HepG2 (cell line): ENCODE data around the gene SEMA3F. TPM values are rescaled to one million over a fixed set of nuclear protein-coding genes. Genes with fewer than 3 reads are reported as not detected.

Source experiments
- ATAC-seq: fragments of 200-7000 bp; cut with Tn5 transposase; 3 replicates; pipeline ENCODE4 v1.9.1; 2020; ENCODE audit warnings: mild to moderate bottlenecking, moderate library complexity
- BruUV-seq: library from RNA; stranded (reverse); fragments of 400-500 nt; replicated peaks from 2 replicates; lab custom pipeline; 2021; lab: Mats Ljungman, UMichigan
- CTCF ChIA-PET: fragments of 300-600 bp; formaldehyde crosslinking; extraction: SDS; loops from one replicate; lab custom pipeline; 2021; ENCODE audit warnings: low total read pairs, inconsistent platforms, low intra/inter-chr PET ratio; lab: Yijun Ruan, JAX
- POLR2A ChIA-PET: fragments of 350-600 bp; sonication (Branson Sonifier 250); formaldehyde crosslinking; loops from one replicate; lab custom pipeline; 2020; ENCODE audit warnings: antibody characterized with exemption, inconsistent platforms; lab: Yijun Ruan, JAX
- DNase-seq: peaks from one replicate; pipeline ENCODE4 v3.0.0-alpha.2; 2015; ENCODE audit warnings: low spot score
- FAIRE-seq: peaks from 3 replicates; lab custom pipeline; 2011; peaks lifted over from hg19 to GRCh38; lab: Jason Lieb, UNC
- H2AFZ ChIP-seq: one replicate; pipeline ENCODE4 v1.6.1; 2011; ENCODE audit warnings: low read length, inconsistent platforms
- H3K27ac ChIP-seq: fragments of 300-600 bp; 3 replicates; pipeline ENCODE4 v1.8.0; 2011; ENCODE audit warnings: mixed run types, mild to moderate bottlenecking, mixed read lengths, low read length, inconsistent platforms; ENCODE audit not compliant: insufficient read depth; ENCODE audit errors: extremely low read length
- H3K27me3 ChIP-seq, 2 experiments: fragments of 200-600 bp in 1 of 2; 2 replicates in 1 of 2; 3 replicates in 1 of 2; pipeline versions ENCODE4 v1.6.0 to v1.8.0; 2011; ENCODE audit warnings: low read length in 2 of 2, mild to moderate bottlenecking in 2 of 2, moderate library complexity in 2 of 2, inconsistent platforms in 1 of 2; ENCODE audit not compliant: insufficient read depth in 2 of 2, control insufficient read depth in 1 of 2
- H3K36me3 ChIP-seq, 2 experiments: fragments of 200-600 bp in 1 of 2; replicated peaks in 1 of 2; 2 replicates in 1 of 2; 3 replicates in 1 of 2; pipeline versions ENCODE4 v1.5.1 to v1.8.0; 2011; ENCODE audit warnings: low read length in 2 of 2, inconsistent platforms in 1 of 2; ENCODE audit not compliant: insufficient read depth in 2 of 2, control insufficient read depth in 1 of 2
- H3K4me1 ChIP-seq: 2 replicates; pipeline ENCODE4 v1.5.1; 2012; ENCODE audit warnings: low read length, inconsistent platforms; ENCODE audit not compliant: insufficient read depth
- H3K4me2 ChIP-seq: 2 replicates; pipeline ENCODE4 v1.6.0; 2011; ENCODE audit warnings: low read depth, low read length, inconsistent platforms
- H3K4me3 ChIP-seq, 3 experiments: fragments of 200-600 bp in 1 of 3; sonication (generic), shearing (Covaris generic) in 1 of 3; replicated peaks in 1 of 3; 2 replicates each; pipeline ENCODE4 v1.5.1; 2011 to 2016; ENCODE audit warnings: low read length in 3 of 3, inconsistent platforms in 2 of 3, low read depth in 2 of 3, mild to moderate bottlenecking in 2 of 3, control low read depth in 1 of 3, mixed read lengths in 1 of 3; ENCODE audit not compliant: insufficient read depth in 1 of 3
- H3K79me2 ChIP-seq: one replicate; pipeline ENCODE4 v1.6.1; 2011; ENCODE audit warnings: low read length, inconsistent platforms; ENCODE audit not compliant: insufficient read depth
- H3K9ac ChIP-seq: 2 replicates; pipeline ENCODE4 v1.6.0; 2011; ENCODE audit warnings: mild to moderate bottlenecking, low read depth, low read length, inconsistent platforms; ENCODE audit not compliant: insufficient read depth
- H3K9me3 ChIP-seq: 2 replicates; pipeline ENCODE4 v1.5.1; 2012; ENCODE audit warnings: mild to moderate bottlenecking, low read length
- H4K20me1 ChIP-seq: 2 replicates; pipeline ENCODE4 v1.6.0; 2011; ENCODE audit warnings: inconsistent platforms, mild to moderate bottlenecking, low read length, moderate library complexity; ENCODE audit not compliant: insufficient read depth
- HNF4G ChIP-seq, 2 experiments: sonication (generic) in 1 of 2; formaldehyde crosslinking in 1 of 2; IDR thresholded peaks; 2 replicates each; pipeline versions ENCODE4 v1.4.0 to v1.6.1; 2011 to 2020; ENCODE audit warnings: borderline replicate concordance in 2 of 2, low read depth in 2 of 2, mild to moderate bottlenecking in 2 of 2, low read length in 1 of 2, missing genetic modification reagents in 1 of 2, moderate library complexity in 1 of 2
- KDM2A ChIP-seq: sonication (generic); formaldehyde crosslinking; IDR thresholded peaks from 2 replicates; pipeline ENCODE4 v1.4.0; 2020; ENCODE audit warnings: low read depth, missing genetic modification reagents, borderline replicate concordance
- MEIS1 ChIP-seq: sonication (generic); formaldehyde crosslinking; IDR thresholded peaks from 2 replicates; pipeline ENCODE4 v1.9.0; 2021; ENCODE audit warnings: mild to moderate bottlenecking, missing genetic modification reagents, moderate library complexity, borderline replicate concordance
- NR2F1 ChIP-seq, 2 experiments: fragments of 450-650 bp in 1 of 2; formaldehyde crosslinking in 1 of 2; IDR thresholded peaks; 2 replicates each; pipeline versions ENCODE4 v1.5.0 to v1.6.1; 2016 to 2020; ENCODE audit warnings: mild to moderate bottlenecking in 1 of 2, missing compliant biosample characterization in 1 of 2, missing genetic modification reagents in 1 of 2, moderate library complexity in 1 of 2
- NRL ChIP-seq: sonication (generic); formaldehyde crosslinking; IDR thresholded peaks from 2 replicates; pipeline ENCODE4 v1.5.0; 2020; ENCODE audit warnings: missing genetic modification reagents, mild to moderate bottlenecking, moderate library complexity, borderline replicate concordance
- RAD21 ChIP-seq: fragments of 450-650 bp; formaldehyde crosslinking; IDR thresholded peaks from 2 replicates; pipeline ENCODE4 v1.5.0; 2020; ENCODE audit warnings: mild to moderate bottlenecking
- SALL2 ChIP-seq: sonication (generic); formaldehyde crosslinking; IDR thresholded peaks from 2 replicates; pipeline ENCODE4 v1.8.1; 2023; ENCODE audit warnings: mild to moderate bottlenecking, missing genetic modification reagents, inconsistent platforms
- TBP ChIP-seq: sonication (generic); formaldehyde crosslinking; IDR thresholded peaks from 2 replicates; pipeline ENCODE4 v1.5.0; 2020; ENCODE audit warnings: missing genetic modification reagents
- XRCC5 ChIP-seq: fragments of 200-400 bp; formaldehyde crosslinking; optimal IDR thresholded peaks from 2 replicates; pipeline ENCODE3; 2017; ENCODE audit warnings: mild to moderate bottlenecking, low read length
- ZC3H13 ChIP-seq: sonication (generic); formaldehyde crosslinking; IDR thresholded peaks from 2 replicates; pipeline ENCODE4 v1.8.1; 2023; ENCODE audit warnings: mild to moderate bottlenecking, missing genetic modification reagents, moderate library complexity
- ZNF780A ChIP-seq: sonication (generic); formaldehyde crosslinking; IDR thresholded peaks from 2 replicates; pipeline ENCODE4 v1.8.0; 2022; ENCODE audit warnings: mild to moderate bottlenecking, missing genetic modification reagents, moderate library complexity
- ZNF878 ChIP-seq: sonication (generic); formaldehyde crosslinking; IDR thresholded peaks from 2 replicates; pipeline ENCODE4 v1.8.1; 2023; ENCODE audit warnings: mild to moderate bottlenecking, missing genetic modification reagents, moderate library complexity
- WGBS: methylation state at CpG from one replicate; pipeline ENCODE4 v1.1.6; 2017; ENCODE audit warnings: low lambda C conversion rate; 5-methylcytosine and 5-hydroxymethylcytosine counted together
- in situ Hi-C: cut with HindIII; loops from 2 replicates; pipeline ENCODE4 v1.10.0; 2017; ENCODE audit warnings: low pct_unique_long_range_greater_than_20kb; ENCODE audit not compliant: extremely low pct_ligation_motif_present
- intact Hi-C: fragments of 100-400 bp; cut with micrococcal nuclease; formaldehyde crosslinking; loops from one replicate; pipeline ENCODE4 v1.10.0; 2022; ENCODE audit not compliant: unreplicated experiment
- polyA plus RNA-seq, 8 experiments: library from polyadenylated mRNA; depleted of rRNA in 3 of 8; stranded (reverse) in 7 of 8; unstranded in 1 of 8; fragments of >200 nt; fragmentation: Illumina TruSeq in 4 of 8; extraction: Trizol in 4 of 8; gene quantifications; 2 replicates each; pipeline versions ENCODE4 v1.2.1 to v1.2.3, GENCODE V29; 2011 to 2016; ENCODE audit warnings: low read depth in 4 of 8, missing spikeins in 1 of 8, mixed read lengths in 1 of 8; ENCODE audit not compliant: insufficient read depth in 1 of 8
- total RNA-seq, 5 experiments: library from RNA; depleted of rRNA; stranded (reverse); fragments of >200 nt; fragmentation: Illumina TruSeq; extraction: Trizol; gene quantifications; 2 replicates each; pipeline ENCODE4 v1.2.3, GENCODE V29; 2016; ENCODE audit warnings: low read depth in 1 of 5
- TF ChIP-seq, protein P1 (sequence below): sonication (generic); formaldehyde crosslinking; IDR thresholded peaks from 2 replicates; pipeline ENCODE4 v1.5.0; 2020; ENCODE audit warnings: mild to moderate bottlenecking, missing genetic modification reagents, moderate library complexity
- TF ChIP-seq, protein P2 (sequence below): sonication (generic); formaldehyde crosslinking; IDR thresholded peaks from 2 replicates; pipeline ENCODE4 v1.5.1; 2020; ENCODE audit warnings: mild to moderate bottlenecking, missing genetic modification reagents, moderate library complexity
- TF ChIP-seq, protein P3 (sequence below): sonication (generic); formaldehyde crosslinking; IDR thresholded peaks from 2 replicates; pipeline ENCODE4 v1.5.0; 2020; ENCODE audit warnings: mild to moderate bottlenecking, missing genetic modification reagents

SEMA3F gene
- total and polyA plus RNA-seq, 2 of the 13 experiments (the other 11 are each of a cell fraction or from before 2014, with no cell fraction given) = 7.6 to 17.2 TPM

DNA sequence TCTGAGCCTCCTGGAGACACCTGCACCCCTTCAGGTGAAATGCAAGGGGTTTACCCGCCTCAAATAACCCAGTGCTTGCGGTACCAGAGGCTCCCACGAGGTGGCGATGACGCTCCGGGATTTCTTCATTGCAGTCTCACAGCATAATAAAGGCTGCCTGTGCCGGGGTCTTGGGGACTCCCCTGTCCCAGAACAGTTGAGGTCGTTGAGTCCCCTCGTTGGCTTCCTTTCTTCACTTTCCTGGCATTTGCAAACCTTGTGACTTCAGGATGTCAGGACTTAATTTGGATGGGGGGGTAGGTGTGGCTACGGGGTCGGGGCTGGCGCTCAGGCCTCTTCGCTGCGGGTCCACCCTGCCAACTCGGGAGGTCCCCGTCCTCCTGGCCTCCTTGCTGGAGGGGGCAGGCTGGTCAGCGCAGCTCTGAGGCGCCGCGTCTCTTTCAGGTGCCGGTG, 37.6 kb downstream of the SEMA3F start:
- Histone ChIP-seq H3K9ac (no peak overlapping the region), H3K36me3 (0 out of 5 replicates have a peak, but pooled peaks cover 0 to 1% of the 10 kb centered on the region in 2 experiments), H4K20me1 (peaks cover 4% of the 10 kb centered on the region), H3K27me3 (no peaks in the 10 kb centered on the region), H3K4me2 (no peak overlapping the region), H3K9me3 (no peaks in the 10 kb centered on the region), H3K27ac (no peak overlapping the region), H3K4me1 (peaks cover 54% of the 10 kb centered on the region), H2AFZ (no peak overlapping the region), H3K4me3 (no peak overlapping the region), H3K79me2 (no peaks in the 10 kb centered on the region)
- FAIRE-seq (peak; percentile 12), ATAC-seq (no peak), DNase-seq (peak; percentile 54)
- intact Hi-C loops (loop anchor here (1.0 to 5.0 kb wide), 2 partner anchors 34 to 80 kb away; no protein-coding TSS in a partner anchor), in situ Hi-C loops (loop anchor here (5.0 to 10.0 kb wide), 2 partner anchors 35 to 82 kb away; partner anchors contain the start of gene LSMEM2)
- WGBS = 40% methylated on average over 16 of the region's 21 CpGs
- ChIA-PET CTCF (interaction anchor here (0.6 to 4.8 kb wide), 6 partner anchors 20 to 71 kb away, joined by 3 to 265 read pairs (median 8); no protein-coding TSS in a partner anchor), POLR2A (interaction anchor here (1.1 to 3.2 kb wide), 2 partner anchors 18 to 29 kb away, joined by 3 to 14 read pairs; no protein-coding TSS in a partner anchor)
- no TSS peak for BruUV-seq
- no peak for TF ChIP-seq ZNF780A (CRISPR knock-in tag)
- TF ChIP-seq, protein P1, sequence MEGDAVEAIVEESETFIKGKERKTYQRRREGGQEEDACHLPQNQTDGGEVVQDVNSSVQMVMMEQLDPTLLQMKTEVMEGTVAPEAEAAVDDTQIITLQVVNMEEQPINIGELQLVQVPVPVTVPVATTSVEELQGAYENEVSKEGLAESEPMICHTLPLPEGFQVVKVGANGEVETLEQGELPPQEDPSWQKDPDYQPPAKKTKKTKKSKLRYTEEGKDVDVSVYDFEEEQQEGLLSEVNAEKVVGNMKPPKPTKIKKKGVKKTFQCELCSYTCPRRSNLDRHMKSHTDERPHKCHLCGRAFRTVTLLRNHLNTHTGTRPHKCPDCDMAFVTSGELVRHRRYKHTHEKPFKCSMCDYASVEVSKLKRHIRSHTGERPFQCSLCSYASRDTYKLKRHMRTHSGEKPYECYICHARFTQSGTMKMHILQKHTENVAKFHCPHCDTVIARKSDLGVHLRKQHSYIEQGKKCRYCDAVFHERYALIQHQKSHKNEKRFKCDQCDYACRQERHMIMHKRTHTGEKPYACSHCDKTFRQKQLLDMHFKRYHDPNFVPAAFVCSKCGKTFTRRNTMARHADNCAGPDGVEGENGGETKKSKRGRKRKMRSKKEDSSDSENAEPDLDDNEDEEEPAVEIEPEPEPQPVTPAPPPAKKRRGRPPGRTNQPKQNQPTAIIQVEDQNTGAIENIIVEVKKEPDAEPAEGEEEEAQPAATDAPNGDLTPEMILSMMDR (CRISPR knock-in tag) = peak; percentile 91
- TF ChIP-seq MEIS1 (CRISPR knock-in tag) = 0 out of 2 replicates have a peak, but pooled peaks have one; percentile 37
- TF ChIP-seq TBP = no peak
- TF ChIP-seq ZNF878 = no peak
- peak; percentile 71; the same call in 1 of the 2 replicates for TF ChIP-seq KDM2A (CRISPR knock-in tag)
- TF ChIP-seq, protein P2, sequence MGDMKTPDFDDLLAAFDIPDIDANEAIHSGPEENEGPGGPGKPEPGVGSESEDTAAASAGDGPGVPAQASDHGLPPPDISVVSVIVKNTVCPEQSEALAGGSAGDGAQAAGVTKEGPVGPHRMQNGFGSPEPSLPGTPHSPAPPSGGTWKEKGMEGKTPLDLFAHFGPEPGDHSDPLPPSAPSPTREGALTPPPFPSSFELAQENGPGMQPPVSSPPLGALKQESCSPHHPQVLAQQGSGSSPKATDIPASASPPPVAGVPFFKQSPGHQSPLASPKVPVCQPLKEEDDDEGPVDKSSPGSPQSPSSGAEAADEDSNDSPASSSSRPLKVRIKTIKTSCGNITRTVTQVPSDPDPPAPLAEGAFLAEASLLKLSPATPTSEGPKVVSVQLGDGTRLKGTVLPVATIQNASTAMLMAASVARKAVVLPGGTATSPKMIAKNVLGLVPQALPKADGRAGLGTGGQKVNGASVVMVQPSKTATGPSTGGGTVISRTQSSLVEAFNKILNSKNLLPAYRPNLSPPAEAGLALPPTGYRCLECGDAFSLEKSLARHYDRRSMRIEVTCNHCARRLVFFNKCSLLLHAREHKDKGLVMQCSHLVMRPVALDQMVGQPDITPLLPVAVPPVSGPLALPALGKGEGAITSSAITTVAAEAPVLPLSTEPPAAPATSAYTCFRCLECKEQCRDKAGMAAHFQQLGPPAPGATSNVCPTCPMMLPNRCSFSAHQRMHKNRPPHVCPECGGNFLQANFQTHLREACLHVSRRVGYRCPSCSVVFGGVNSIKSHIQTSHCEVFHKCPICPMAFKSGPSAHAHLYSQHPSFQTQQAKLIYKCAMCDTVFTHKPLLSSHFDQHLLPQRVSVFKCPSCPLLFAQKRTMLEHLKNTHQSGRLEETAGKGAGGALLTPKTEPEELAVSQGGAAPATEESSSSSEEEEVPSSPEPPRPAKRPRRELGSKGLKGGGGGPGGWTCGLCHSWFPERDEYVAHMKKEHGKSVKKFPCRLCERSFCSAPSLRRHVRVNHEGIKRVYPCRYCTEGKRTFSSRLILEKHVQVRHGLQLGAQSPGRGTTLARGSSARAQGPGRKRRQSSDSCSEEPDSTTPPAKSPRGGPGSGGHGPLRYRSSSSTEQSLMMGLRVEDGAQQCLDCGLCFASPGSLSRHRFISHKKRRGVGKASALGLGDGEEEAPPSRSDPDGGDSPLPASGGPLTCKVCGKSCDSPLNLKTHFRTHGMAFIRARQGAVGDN = peak; percentile 11; the same call in 1 of the 2 replicates
- TF ChIP-seq XRCC5 = peak; percentile 60
- peak; percentile 6; the same call in 1 of the 2 replicates for TF ChIP-seq NRL (CRISPR knock-in tag)
- TF ChIP-seq RAD21 (CRISPR knock-in tag) = peak; percentile 94
- TF ChIP-seq, protein P3, sequence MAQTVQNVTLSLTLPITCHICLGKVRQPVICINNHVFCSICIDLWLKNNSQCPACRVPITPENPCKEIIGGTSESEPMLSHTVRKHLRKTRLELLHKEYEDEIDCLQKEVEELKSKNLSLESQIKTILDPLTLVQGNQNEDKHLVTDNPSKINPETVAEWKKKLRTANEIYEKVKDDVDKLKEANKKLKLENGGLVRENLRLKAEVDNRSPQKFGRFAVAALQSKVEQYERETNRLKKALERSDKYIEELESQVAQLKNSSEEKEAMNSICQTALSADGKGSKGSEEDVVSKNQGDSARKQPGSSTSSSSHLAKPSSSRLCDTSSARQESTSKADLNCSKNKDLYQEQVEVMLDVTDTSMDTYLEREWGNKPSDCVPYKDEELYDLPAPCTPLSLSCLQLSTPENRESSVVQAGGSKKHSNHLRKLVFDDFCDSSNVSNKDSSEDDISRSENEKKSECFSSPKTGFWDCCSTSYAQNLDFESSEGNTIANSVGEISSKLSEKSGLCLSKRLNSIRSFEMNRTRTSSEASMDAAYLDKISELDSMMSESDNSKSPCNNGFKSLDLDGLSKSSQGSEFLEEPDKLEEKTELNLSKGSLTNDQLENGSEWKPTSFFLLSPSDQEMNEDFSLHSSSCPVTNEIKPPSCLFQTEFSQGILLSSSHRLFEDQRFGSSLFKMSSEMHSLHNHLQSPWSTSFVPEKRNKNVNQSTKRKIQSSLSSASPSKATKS (CRISPR knock-in tag) = no peak
- peak; percentile 62; the same call in 1 of the 2 replicates for TF ChIP-seq ZC3H13
- TF ChIP-seq HNF4G (IDR thresholded peaks at IDR 0.05; ENCODE audit: borderline replicate concordance, low read depth, low read length) = no peak
- TF ChIP-seq HNF4G (CRISPR knock-in tag; IDR thresholded peaks at IDR 0.05; ENCODE audit: borderline replicate concordance, low read depth) = no peak
- no peak for TF ChIP-seq NR2F1 (CRISPR knock-in tag; IDR thresholded peaks at IDR 0.05)
- no peak for TF ChIP-seq SALL2
